Smooth muscle cell (in vitro differentiated cells): ENCODE data around the gene ALOX5AP. TPM values are rescaled to one million over a fixed set of nuclear protein-coding genes. Genes with fewer than 3 reads are reported as not detected.

Source experiments
- DNase-seq: peaks from one replicate; lab custom pipeline; 2025; ENCODE audit not compliant: unreplicated experiment; lab: John Stamatoyannopoulos, UW
- H2AFZ ChIP-seq: fragments of 200-600 bp; sonication (generic); 2 replicates; pipeline ENCODE4 v1.6.0; 2016; ENCODE audit warnings: antibody characterized with exemption, low read depth, mild to moderate bottlenecking
- H3F3A ChIP-seq: fragments of 200-600 bp; sonication (generic); 2 replicates; pipeline ENCODE4 v1.6.0; 2017; ENCODE audit warnings: antibody characterized with exemption, low read depth
- H3K27ac ChIP-seq: fragments of 200-600 bp; sonication (generic); 2 replicates; pipeline ENCODE4 v1.5.1; 2016; ENCODE audit warnings: low read depth, mild to moderate bottlenecking
- H3K27me3 ChIP-seq: fragments of 200-600 bp; sonication (generic); 2 replicates; pipeline ENCODE4 v1.6.1; 2016; ENCODE audit warnings: low read depth, mild to moderate bottlenecking
- H3K36me3 ChIP-seq: fragments of 200-600 bp; sonication (generic); 2 replicates; pipeline ENCODE4 v1.5.1; 2016; ENCODE audit warnings: low read depth
- H3K4me1 ChIP-seq: fragments of 200-600 bp; sonication (generic); 2 replicates; pipeline ENCODE4 v1.5.1; 2016; ENCODE audit warnings: low read depth
- H3K4me2 ChIP-seq: fragments of 200-600 bp; sonication (generic); 2 replicates; pipeline ENCODE4 v1.6.0; 2016; ENCODE audit warnings: mild to moderate bottlenecking
- H3K4me3 ChIP-seq: fragments of 200-600 bp; sonication (generic); 2 replicates; pipeline ENCODE4 v1.5.1; 2016; ENCODE audit warnings: mild to moderate bottlenecking
- H3K79me2 ChIP-seq: fragments of 200-600 bp; sonication (generic); 2 replicates; pipeline ENCODE4 v1.6.0; 2016; ENCODE audit warnings: low read depth, mild to moderate bottlenecking
- H3K9ac ChIP-seq: fragments of 200-600 bp; sonication (generic); 2 replicates; pipeline ENCODE4 v1.6.0; 2016; ENCODE audit warnings: low read depth
- H3K9me3 ChIP-seq: fragments of 200-600 bp; sonication (generic); replicated peaks from 2 replicates; pipeline ENCODE4 v1.5.1; 2016; ENCODE audit warnings: low read depth
- H4K20me1 ChIP-seq: fragments of 200-600 bp; sonication (generic); 2 replicates; pipeline ENCODE4 v1.6.0; 2016; ENCODE audit warnings: low read depth
- WGBS: methylation state at CpG from one replicate; pipeline ENCODE4 v1.1.7; 2016; ENCODE audit warnings: low lambda C conversion rate; 5-methylcytosine and 5-hydroxymethylcytosine counted together
- polyA plus RNA-seq: library from polyadenylated mRNA; unstranded; fragments of >200 nt; fragmentation: Nextera tagmentation; extraction: Ambion mirVana; gene quantifications from 2 replicates; pipeline ENCODE4 v1.2.1, GENCODE V29; 2016
- total RNA-seq: library from RNA; depleted of rRNA; stranded (reverse); fragments of >200 nt; gene quantifications from 2 replicates; pipeline ENCODE4 v1.2.3, GENCODE V29; 2014
- TF ChIP-seq, protein P1 (sequence below): fragments of 200-600 bp; sonication (generic); IDR thresholded peaks from 2 replicates; pipeline ENCODE4 v1.5.1; 2017; ENCODE audit warnings: borderline replicate concordance, mild to moderate bottlenecking, antibody characterized with exemption; ENCODE audit not compliant: insufficient read depth, poor library complexity, severe bottlenecking

ALOX5AP gene
- total and polyA plus RNA-seq, 2 experiments from 2014 or later = 0.22 TPM; not detected in 1

DNA sequence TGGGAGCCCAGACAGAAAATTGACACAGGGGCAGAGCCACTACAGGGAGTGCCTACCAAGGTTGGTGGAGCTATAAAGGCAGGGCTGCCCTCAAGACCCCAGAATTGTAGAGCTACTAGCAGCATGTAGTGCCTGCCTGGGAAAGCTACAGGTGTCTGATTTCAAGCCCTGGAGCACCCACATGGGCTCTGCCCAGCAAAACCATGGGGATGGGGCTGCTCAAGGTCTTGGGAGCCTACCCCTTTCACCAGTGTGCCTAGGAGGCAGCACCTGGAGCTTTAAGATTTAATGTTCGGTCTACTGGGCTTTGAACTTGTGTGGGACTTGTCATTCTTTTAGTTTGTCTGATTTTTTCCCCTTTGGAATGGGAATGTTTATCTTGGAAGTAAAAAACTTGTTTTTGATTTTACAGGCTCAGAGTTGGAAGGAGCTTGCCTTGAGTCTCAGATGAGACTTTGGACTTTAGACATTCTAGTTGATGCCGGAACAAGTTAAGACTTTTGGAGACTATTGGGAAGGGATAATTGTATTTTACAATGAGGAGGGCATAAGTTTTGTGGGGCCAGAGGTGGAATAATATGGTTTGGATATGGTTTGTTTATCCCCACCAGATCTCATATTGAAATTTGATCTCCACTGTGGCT is 45.1 kb downstream of the ALOX5AP start:
- H3K4me2 ChIP-seq = no peak overlapping the region
- TF ChIP-seq, protein P1, sequence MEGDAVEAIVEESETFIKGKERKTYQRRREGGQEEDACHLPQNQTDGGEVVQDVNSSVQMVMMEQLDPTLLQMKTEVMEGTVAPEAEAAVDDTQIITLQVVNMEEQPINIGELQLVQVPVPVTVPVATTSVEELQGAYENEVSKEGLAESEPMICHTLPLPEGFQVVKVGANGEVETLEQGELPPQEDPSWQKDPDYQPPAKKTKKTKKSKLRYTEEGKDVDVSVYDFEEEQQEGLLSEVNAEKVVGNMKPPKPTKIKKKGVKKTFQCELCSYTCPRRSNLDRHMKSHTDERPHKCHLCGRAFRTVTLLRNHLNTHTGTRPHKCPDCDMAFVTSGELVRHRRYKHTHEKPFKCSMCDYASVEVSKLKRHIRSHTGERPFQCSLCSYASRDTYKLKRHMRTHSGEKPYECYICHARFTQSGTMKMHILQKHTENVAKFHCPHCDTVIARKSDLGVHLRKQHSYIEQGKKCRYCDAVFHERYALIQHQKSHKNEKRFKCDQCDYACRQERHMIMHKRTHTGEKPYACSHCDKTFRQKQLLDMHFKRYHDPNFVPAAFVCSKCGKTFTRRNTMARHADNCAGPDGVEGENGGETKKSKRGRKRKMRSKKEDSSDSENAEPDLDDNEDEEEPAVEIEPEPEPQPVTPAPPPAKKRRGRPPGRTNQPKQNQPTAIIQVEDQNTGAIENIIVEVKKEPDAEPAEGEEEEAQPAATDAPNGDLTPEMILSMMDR = no peak
- H3K27ac ChIP-seq = no peak overlapping the region
- no peak overlapping the region for H2AFZ ChIP-seq
- H3F3A ChIP-seq = no peaks in the 10 kb centered on the region
- no peaks in the 10 kb centered on the region for H3K79me2 ChIP-seq
- 100% methylated on average over 2 of the region's 2 CpGs for WGBS
- no peaks in the 10 kb centered on the region for H3K9me3 ChIP-seq
- H3K4me1 ChIP-seq = peaks cover 4% of the 10 kb centered on the region
- no peak for DNase-seq
- H3K4me3 ChIP-seq = no peak overlapping the region
- H3K9ac ChIP-seq = no peak overlapping the region
- H3K27me3 ChIP-seq = no peaks in the 10 kb centered on the region
- no peaks in the 10 kb centered on the region for H3K36me3 ChIP-seq
- no peaks in the 10 kb centered on the region for H4K20me1 ChIP-seq

DNA sequence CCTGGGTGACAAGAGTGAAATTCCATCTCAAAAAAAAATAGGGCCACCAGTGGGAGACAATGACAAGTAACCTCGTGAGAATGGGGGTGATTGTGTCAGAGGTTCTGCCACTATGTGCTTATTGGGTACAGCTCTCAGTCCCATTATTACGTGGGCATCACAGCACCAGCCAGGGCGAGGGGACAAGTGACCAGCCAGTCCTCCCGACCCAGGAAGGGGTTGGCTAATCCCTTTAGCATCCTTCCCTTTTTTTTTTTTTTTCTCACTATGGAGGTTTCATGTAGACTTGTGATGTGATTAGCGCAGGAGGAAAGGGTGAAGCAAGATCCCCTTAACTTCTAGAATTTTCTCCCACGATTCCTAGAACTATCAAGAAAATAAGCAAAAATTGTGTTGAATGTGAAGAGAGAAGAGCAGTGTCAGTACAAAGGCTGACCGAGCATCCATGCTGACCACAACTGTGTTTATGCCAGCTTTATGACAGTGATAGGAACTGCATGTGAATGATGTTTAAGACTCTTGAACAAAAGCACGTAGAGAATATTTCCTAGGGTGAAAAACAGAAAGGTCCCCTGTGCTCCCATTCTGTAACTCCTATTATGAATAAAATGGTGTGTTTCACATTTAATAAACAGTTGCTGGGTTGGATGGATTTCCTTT is 50.0 kb downstream of the ALOX5AP start:
- no peaks in the 10 kb centered on the region for H4K20me1 ChIP-seq
- H3K27me3 ChIP-seq = no peaks in the 10 kb centered on the region
- H2AFZ ChIP-seq = no peak overlapping the region
- TF ChIP-seq, protein P1 = no peak
- no peaks in the 10 kb centered on the region for H3K36me3 ChIP-seq
- H3K4me3 ChIP-seq = no peak overlapping the region
- no peak for DNase-seq
- H3K27ac ChIP-seq = no peak overlapping the region
- no peaks in the 10 kb centered on the region for H3K9me3 ChIP-seq
- no peak overlapping the region for H3K4me2 ChIP-seq
- no peaks in the 10 kb centered on the region for H3K4me1 ChIP-seq
- no peaks in the 10 kb centered on the region for H3F3A ChIP-seq
- no peak overlapping the region for H3K9ac ChIP-seq
- no peaks in the 10 kb centered on the region for H3K79me2 ChIP-seq
- 83% methylated on average over 8 of the region's 8 CpGs for WGBS

DNA sequence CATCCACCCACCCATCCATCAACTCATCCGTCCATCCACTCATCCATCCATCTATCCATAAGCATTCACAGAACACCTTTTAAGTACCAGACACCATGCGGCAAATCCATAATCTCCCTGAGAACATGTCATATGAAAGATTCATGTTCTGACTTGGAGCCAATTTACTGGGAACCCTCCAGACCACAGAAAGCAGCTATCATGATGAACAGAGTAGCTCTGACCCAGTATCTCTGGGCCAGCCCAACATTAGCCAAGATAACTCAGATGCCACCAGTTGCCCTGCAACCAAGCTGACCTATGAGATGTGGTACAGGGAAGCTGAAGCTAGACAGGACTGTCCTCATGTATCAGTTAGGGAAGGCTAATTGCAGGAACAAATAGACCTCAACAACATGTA is 51.3 kb downstream of the ALOX5AP start:
- Histone ChIP-seq H3K4me2 (no peak overlapping the region), H3K27ac (no peak overlapping the region), H3K9ac (no peak overlapping the region), H3K27me3 (no peaks in the 10 kb centered on the region), H3K4me3 (no peak overlapping the region), H3K9me3 (no peaks in the 10 kb centered on the region), H4K20me1 (no peaks in the 10 kb centered on the region), H3K4me1 (no peaks in the 10 kb centered on the region), H3K79me2 (no peaks in the 10 kb centered on the region), H3K36me3 (no peaks in the 10 kb centered on the region), H2AFZ (no peak overlapping the region), H3F3A (no peaks in the 10 kb centered on the region)
- 94% methylated on average over 2 of the region's 2 CpGs for WGBS
- TF ChIP-seq, protein P1 = no peak
- DNase-seq = no peak
